Upper lobe of left lung (tissue), 4 donors: Measurements from ENCODE around the gene DMAC2.

Source experiments
- EP300 ChIP-seq, 4 donors: sonication (generic); formaldehyde crosslinking; IDR thresholded peaks; one replicate each; pipeline ENCODE4 v1.5.1; 2017; ENCODE audit warnings: antibody characterized with exemption in 4 of 4, control low read depth in 2 of 4
- POLR2A ChIP-seq, 4 donors: fragments of 450-650 bp; IDR thresholded peaks; one replicate each; pipeline ENCODE4 v1.5.1; 2016 to 2017; ENCODE audit warnings: antibody characterized with exemption in 4 of 4, mild to moderate bottlenecking in 2 of 4
- POLR2AphosphoS5 ChIP-seq, 2 donors: sonication (generic); formaldehyde crosslinking; IDR thresholded peaks; one replicate each; pipeline ENCODE4 v1.5.1; 2017; ENCODE audit warnings: antibody characterized with exemption in 2 of 2
- TF ChIP-seq, protein P1 (sequence below), 6 experiments: fragments of 450-650 bp in 4 of 6; fragments of 200-600 bp in 2 of 6; sonication (generic) in 2 of 6; IDR thresholded peaks; one replicate each; pipeline ENCODE4 v1.5.1; 2016 to 2019; ENCODE audit warnings: antibody characterized with exemption in 6 of 6

DNA sequence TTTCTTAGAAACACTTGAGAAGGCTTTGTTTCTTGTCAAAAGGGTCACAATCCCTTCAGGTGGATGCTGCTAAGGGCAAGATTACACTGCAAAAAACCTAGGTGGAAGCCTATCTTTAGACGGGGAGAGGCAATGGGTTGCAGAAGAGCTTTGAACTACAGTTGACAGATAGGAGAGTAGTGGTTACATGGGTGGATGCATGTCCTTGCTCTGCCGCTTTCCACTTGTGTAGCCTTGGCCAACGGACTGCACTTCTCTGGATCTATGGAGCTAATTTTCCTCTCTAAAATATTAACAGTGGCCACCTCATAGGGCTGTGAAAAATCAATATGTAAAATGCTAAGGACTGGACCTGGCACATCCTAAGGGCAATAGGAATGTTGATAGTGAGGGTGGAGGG, 41.1 kb downstream of the DMAC2 start:
- TF ChIP-seq, protein P1, sequence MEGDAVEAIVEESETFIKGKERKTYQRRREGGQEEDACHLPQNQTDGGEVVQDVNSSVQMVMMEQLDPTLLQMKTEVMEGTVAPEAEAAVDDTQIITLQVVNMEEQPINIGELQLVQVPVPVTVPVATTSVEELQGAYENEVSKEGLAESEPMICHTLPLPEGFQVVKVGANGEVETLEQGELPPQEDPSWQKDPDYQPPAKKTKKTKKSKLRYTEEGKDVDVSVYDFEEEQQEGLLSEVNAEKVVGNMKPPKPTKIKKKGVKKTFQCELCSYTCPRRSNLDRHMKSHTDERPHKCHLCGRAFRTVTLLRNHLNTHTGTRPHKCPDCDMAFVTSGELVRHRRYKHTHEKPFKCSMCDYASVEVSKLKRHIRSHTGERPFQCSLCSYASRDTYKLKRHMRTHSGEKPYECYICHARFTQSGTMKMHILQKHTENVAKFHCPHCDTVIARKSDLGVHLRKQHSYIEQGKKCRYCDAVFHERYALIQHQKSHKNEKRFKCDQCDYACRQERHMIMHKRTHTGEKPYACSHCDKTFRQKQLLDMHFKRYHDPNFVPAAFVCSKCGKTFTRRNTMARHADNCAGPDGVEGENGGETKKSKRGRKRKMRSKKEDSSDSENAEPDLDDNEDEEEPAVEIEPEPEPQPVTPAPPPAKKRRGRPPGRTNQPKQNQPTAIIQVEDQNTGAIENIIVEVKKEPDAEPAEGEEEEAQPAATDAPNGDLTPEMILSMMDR (IDR thresholded peaks at IDR 0.05): no peak
- TF ChIP-seq POLR2AphosphoS5 (IDR thresholded peaks at IDR 0.05): no peak
- TF ChIP-seq POLR2A (IDR thresholded peaks at IDR 0.05): no peak
- TF ChIP-seq EP300 (IDR thresholded peaks at IDR 0.05): no peak
